ENCODE measurements around the gene TP53INP2.
A peak's percentile ranks its signal among the peaks of the same experiment; 100 is the strongest.

The TP53INP2 gene

DNA sequence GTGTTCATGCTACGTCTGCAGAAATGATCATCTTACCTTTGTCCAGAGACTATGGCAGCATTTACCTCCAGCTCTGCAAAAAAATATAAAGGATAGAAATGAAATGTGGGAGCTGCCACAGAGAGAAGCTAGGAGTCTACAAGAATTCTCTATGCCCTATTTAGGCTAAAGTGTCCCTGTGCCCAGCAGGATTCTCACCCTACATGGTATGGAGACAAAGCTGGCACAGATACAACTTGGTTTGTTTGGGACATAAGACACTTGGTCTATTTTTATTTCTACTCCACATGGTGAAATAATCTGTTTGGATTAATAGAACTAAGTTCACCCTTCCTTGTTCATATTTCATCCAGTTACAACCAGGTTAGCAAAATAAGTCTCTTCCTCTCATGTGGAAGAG lies 28.4 kb downstream of the TP53INP2 start:
- no peak for DNase-seq

DNA sequence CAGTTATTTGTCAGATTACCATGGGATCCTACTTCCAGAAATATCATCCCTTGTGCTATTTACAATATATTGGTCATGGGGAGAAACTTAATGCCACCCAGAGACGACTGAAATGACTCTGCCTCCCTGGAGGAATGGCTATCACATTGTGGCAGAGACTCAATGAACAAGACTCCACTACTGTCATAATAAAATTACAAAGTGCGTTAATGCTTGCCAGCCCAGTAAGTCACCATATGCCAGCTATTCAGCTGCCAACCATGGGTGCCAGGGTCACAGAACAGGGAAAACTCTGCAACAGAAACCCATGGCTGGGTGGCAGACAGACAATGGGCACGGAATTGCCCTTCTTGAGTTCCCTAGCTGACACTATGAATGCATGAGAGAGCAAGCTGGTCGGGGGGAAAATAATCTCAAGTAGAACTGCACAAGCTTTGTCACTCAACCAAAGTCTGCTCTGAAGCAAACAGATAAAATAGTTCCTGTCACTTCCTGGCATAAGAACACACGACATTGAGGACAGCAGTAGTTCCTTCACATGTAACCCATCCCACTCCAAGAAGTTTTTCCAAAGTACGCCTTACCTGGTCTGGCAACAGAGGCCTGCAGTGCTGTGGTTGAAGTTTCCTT lies 32.1 kb downstream of the TP53INP2 start:
- DNase-seq, result peak; percentile 74

DNA sequence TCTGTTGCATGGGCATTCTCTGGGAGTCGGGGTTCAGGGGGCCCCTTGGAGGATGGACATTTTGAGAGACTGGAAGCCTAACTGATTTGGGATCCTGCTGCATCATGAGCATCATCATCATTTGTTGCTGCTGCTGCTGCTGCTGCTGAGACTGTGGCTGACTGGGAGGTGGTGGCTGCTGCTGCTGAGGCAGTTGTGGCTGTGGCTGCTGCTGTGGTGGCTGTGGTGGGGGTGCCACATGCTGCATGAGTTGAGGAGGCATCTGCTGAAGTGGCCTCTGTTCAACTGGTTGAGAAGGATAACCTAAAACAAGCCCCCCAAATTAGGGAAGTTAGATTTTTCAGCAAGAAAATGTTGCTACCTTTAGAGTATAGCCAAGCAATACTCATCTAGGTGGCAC lies 38.9 kb downstream of the TP53INP2 start:
- DNase-seq, result no peak

DNA sequence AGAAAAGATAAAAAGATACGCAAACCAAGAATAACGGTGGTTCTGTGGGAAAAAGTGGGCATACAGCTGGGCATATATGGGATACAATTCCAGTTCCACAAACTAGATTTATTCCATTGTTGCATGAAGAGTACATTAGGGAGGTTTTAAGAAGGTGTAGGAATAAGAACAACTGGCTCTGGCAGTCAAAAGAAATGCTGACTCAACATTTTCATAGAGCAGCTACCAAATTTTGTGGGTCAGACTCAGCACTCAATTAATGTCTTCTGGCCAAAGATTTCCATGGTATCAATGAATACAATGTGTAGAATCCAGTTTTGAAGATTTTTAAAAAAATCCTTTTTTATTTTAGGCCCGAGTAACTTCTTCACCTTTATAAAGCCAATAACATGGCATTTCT lies 40.2 kb downstream of the TP53INP2 start:
- DNase-seq, result no peak

DNA sequence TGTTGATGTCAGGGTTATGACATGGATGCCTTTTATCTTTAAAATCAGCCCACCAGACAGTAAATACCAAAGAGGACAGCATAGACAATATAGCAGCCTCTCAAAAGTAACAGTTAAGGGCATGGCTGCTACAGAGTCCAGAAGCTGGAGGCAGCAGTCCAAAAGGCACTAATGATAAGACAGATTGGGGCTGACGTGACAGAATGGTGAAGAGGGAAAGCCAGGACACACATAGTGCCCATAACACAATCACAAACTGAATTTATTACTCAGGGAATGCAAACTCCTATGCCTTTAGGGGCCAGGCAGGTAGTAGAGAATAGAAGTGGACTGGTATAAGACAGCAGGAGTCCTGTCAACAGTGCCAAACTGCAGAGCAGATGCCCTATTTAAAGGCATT lies 40.7 kb downstream of the TP53INP2 start:
- DNase-seq, result no peak

DNA sequence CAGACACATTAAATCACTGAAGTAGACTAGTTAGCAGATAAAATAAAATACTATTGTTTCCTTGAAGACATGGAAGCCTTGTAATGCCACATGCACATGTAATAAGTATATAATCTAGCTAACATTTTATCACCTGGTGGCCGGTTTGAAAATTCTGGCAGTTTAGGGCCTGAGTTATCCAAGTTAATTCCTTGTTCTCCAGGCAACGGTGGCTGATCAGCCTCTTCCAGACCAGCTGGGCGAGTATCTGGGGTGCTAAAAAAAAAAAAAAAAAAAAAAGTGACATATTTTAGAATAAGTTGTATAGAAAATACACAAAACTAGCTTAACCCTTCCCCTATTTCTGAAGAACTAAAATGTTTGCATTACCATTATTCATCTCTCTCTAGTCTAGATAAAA lies 42.5 kb downstream of the TP53INP2 start:
- DNase-seq, result no peak

DNA sequence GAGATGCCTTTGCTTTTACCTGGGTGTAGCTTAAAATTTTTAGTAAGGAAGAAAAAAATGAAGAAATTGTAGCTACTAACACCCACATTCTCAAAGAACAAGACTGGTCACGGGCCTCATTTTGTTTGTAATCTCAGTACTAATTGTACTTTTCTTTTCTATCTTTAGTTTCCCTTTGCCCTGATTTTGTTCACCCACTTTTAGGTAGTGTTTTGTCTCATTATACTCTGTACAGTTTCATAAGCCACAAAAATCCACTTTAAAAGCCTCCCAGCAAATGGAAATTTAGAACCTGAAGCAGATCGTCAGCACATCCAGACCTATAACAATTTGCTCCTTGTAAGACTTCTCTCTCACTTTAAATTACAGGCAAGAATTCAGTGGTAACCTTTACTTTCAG lies 43.3 kb downstream of the TP53INP2 start:
- DNase-seq, result no peak

DNA sequence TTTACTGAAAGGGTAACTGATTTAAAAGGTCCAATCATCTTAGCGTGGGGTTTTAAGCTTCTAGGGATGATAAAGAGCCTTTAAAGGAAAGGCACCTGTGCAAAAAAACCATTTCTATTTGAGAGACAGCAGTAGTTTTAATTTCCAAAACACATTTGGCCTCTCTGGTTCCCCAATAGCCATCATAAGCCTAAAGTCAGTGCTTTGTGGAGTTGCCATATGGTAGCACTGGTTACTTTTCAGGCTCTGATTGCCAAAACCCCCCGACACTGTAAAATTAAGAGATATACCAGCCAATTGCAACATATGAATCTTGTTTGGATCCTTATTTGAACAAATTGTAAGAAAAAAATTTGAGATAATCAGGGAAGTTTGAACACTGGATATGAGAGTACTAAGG lies 44.6 kb downstream of the TP53INP2 start:
- no peak for DNase-seq

DNA sequence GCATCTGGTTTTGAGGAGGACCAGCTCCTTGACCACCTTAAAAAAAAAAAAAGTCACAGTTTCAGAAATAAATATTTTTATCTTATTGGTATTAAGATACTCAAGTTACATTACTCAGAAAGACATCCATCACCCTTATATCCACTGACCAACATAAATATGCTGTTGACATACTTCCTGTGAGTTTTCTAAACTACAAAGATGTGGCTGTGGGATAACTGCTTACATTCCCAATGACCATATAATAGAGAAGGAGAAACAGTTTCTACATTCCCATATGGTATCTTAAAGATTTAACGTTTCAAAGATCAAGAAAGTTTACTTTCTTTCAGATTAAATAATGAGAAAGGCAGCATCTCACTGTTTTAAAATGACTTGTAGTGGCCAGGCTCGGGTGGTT lies 46.3 kb downstream of the TP53INP2 start:
- DNase-seq, result no peak

DNA sequence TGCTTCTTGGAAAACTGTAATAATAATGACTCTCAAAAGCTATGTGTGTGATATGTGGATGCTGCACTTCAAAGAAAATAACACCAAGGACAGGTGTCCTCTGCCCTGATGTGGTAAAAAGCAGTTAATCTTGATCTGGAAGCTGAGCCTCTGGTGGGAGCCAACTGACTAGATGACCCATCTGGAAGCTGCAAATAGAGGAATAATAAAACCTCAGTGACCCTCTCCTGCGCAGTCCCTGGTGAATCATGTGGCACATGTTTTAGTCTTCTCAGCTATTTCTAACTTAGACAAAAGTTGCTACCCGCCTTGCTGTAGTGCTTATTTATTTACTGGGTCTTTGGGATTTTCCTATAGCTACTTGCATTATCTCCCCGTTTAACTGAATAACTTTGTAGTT lies 47.3 kb downstream of the TP53INP2 start:
- DNase-seq, result no peak

DNA sequence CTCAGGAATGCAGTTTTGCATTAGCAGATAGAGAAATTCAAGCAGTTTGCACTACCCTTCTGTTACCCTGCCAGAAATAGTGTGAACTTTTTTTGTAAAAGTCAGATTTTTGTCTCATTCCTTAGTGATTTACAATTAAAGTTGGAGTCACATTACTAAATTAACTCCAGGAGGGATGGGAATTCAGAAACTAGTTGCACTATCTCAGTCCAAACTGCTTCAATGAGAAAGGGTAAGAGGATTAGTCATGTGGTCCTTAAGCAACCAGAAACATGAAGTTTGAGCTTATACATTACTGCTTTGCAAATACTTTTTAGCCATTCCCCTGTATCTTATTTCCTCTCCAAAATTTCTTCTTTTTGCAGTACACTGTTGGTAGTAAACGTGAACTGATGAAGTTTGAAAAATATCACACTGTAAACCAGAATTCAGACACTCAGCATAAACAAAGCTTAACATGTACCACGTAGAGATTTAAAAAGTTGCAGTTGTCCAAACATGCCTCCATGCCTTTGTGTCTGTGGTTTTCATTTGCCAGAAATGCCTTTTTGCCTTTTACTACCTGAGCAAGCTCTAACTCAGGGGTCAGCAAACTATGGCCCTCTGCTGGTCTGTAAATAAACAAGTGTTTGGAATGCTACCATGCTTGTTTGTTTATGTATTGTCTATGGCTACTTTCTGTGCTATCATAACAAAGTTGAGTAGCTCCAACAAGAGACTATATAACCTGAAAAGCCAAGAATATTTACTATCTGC lies 49.7 kb downstream of the TP53INP2 start:
- DNase-seq, result no peak

DNA sequence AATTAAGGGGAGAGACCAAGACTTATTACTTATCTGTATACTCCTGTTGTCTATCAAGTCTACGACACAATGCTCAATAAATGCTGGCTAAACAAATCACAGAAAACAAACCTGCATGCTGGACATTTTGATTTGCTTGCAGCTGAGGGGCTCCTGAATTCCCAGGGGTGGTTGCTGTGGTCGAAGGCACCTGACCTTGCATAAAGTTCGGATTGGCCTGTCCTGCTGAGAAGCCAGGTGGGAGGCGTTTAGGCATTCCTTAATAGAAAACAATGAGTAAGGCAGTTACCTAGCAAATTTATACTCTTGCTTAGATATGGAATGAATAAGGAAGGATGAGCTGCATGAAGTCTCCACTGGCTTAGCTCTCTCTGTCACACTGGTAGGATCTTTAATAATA lies 50.5 kb downstream of the TP53INP2 start:
- no peak for DNase-seq

DNA sequence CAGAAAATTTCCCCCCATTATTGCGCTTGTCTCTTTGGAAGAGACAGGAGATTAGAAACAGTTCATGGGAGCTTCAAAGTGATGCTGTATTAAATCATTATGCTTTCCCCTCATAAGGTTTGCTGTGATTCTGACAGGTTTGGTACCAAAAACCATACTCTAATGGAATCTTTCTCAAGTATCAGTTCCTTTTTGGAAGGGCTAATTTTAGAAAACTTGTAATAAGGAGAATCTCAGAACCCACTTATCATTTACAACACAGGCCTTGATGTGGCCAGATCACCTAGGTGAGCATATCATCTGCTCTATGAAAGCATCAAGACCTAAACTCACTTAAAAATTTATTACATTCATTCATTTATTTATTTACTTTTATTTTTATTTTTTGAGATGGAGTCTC lies 51.2 kb downstream of the TP53INP2 start:
- no peak for DNase-seq

DNA sequence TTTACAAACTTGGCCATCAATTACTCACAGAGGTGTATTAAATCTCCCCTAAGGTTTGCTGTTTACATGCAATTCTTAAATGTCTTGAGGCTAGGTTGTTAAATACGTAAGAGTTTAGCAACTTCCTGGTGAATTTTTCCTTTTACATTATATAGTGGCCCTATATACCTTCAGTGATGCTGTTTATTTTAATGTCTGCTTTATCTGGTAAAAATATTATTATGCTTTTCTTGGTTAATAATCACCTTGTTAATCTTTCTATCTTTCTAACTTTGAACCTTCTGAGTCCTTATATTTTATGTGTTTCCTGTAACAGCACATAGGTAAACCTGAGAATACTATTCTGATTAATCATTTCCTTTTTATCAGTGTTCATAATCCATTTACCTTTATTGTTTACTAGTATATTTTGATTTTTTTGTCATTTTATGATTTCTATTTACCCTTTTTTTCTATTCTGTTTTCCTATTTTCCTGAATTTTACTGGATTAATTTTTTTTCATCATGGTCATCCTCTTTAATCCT lies 57.9 kb downstream of the TP53INP2 start:
- no peak for DNase-seq

Measured in NCI-H1694 (cell line).